Measurements from ENCODE around the gene MAN1A1.

The MAN1A1 gene

GRCh38 chr6:119269266-119270103, 80.1 kb downstream of the MAN1A1 start:
- no peak for DNase-seq (ENCODE audit: low read depth)

- DNase-seq (ENCODE audit: low read depth) = no peak
Measured at GRCh38 chr6:119267126-119267905, 82.2 kb downstream of the MAN1A1 start.

- DNase-seq (ENCODE audit: low read depth) = no peak
Measured at GRCh38 chr6:119264854-119265397, 84.6 kb downstream of the MAN1A1 start.

GRCh38 chr6:119262612-119263011, 86.9 kb downstream of the MAN1A1 start:
- DNase-seq (ENCODE audit: low read depth) = no peak

GRCh38 chr6:119261944-119262284, 87.6 kb downstream of the MAN1A1 start:
- no peak for DNase-seq (ENCODE audit: low read depth)

GRCh38 chr6:119259027-119259426, 90.5 kb downstream of the MAN1A1 start:
- DNase-seq (ENCODE audit: low read depth) = no peak

GRCh38 chr6:119257726-119258125, 91.8 kb downstream of the MAN1A1 start:
- no peak for DNase-seq (ENCODE audit: low read depth)

GRCh38 chr6:119256978-119257462, 92.5 kb downstream of the MAN1A1 start:
- DNase-seq (ENCODE audit: low read depth) = no peak

GRCh38 chr6:119256392-119256791, 93.2 kb downstream of the MAN1A1 start:
- no peak for DNase-seq (ENCODE audit: low read depth)

GRCh38 chr6:119255492-119255891, 94.1 kb downstream of the MAN1A1 start:
- DNase-seq (ENCODE audit: low read depth) = no peak

GRCh38 chr6:119250036-119250435, 99.5 kb downstream of the MAN1A1 start:
- DNase-seq (ENCODE audit: low read depth) = no peak

- DNase-seq (ENCODE audit: low read depth) = no peak
Measured at GRCh38 chr6:119249319-119249718, 100.2 kb downstream of the MAN1A1 start.

GRCh38 chr6:119247504-119247903, 102.1 kb downstream of the MAN1A1 start:
- DNase-seq (ENCODE audit: low read depth) = no peak

- DNase-seq (ENCODE audit: low read depth) = no peak
Measured at GRCh38 chr6:119243657-119244056, 105.9 kb downstream of the MAN1A1 start.

GRCh38 chr6:119243037-119243436, 106.5 kb downstream of the MAN1A1 start:
- DNase-seq (ENCODE audit: low read depth) = no peak

GRCh38 chr6:119241540-119242309, 107.8 kb downstream of the MAN1A1 start:
- no peak for DNase-seq (ENCODE audit: low read depth)

- peak; percentile 60 for DNase-seq (ENCODE audit: low read depth)
Measured at GRCh38 chr6:119241111-119241465, 108.5 kb downstream of the MAN1A1 start.

- DNase-seq (ENCODE audit: low read depth) = no peak
Measured at GRCh38 chr6:119240257-119241110, 109.1 kb downstream of the MAN1A1 start.

- DNase-seq (ENCODE audit: low read depth) = no peak
Measured at GRCh38 chr6:119237177-119237715, 112.3 kb downstream of the MAN1A1 start.

- DNase-seq (ENCODE audit: low read depth) = no peak
Measured at GRCh38 chr6:119234941-119235340, 114.6 kb downstream of the MAN1A1 start.

GRCh38 chr6:119234457-119234856, 115.1 kb downstream of the MAN1A1 start:
- DNase-seq (ENCODE audit: low read depth) = no peak

Data from fibroblast of the conjunctiva (primary cell).